ENCODE measurements around the gene SNTG2.

- TF ChIP-seq, protein P1, sequence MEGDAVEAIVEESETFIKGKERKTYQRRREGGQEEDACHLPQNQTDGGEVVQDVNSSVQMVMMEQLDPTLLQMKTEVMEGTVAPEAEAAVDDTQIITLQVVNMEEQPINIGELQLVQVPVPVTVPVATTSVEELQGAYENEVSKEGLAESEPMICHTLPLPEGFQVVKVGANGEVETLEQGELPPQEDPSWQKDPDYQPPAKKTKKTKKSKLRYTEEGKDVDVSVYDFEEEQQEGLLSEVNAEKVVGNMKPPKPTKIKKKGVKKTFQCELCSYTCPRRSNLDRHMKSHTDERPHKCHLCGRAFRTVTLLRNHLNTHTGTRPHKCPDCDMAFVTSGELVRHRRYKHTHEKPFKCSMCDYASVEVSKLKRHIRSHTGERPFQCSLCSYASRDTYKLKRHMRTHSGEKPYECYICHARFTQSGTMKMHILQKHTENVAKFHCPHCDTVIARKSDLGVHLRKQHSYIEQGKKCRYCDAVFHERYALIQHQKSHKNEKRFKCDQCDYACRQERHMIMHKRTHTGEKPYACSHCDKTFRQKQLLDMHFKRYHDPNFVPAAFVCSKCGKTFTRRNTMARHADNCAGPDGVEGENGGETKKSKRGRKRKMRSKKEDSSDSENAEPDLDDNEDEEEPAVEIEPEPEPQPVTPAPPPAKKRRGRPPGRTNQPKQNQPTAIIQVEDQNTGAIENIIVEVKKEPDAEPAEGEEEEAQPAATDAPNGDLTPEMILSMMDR (conservative IDR thresholded peaks at IDR 0.05; ENCODE audit: low read length): no peak
- TF ChIP-seq EZH2phosphoT487 (IDR thresholded peaks at IDR 0.05; ENCODE audit: borderline replicate concordance, low read depth, low read length): no peak
Observed at GRCh38 chr2:1249897-1250687, 299.4 kb downstream of the SNTG2 start.
